Choroid plexus epithelial cell (primary cell): ENCODE results near the gene IL4R.
"Not testable (repeated sequence)": the region's sequence is repeated elsewhere in the genome, so short reads cannot be mapped to it uniquely, and the experiment has no call there.

Experiments used
- DNase-seq: peaks from one replicate; pipeline ENCODE4 v3.0.0-alpha.2; 2010; ENCODE audit warnings: low read depth
- H3K4me3 ChIP-seq: 2 replicates; pipeline ENCODE4 v1.5.1; 2011; ENCODE audit warnings: low read depth, mild to moderate bottlenecking, control low read depth, low read length, moderate library complexity
- TF ChIP-seq, protein P1 (sequence below): conservative IDR thresholded peaks from 2 replicates; pipeline ENCODE4 v1.5.1; 2011; ENCODE audit warnings: low read depth, mild to moderate bottlenecking, control low read depth, inconsistent platforms, low read length, moderate library complexity

The IL4R gene

DNA sequence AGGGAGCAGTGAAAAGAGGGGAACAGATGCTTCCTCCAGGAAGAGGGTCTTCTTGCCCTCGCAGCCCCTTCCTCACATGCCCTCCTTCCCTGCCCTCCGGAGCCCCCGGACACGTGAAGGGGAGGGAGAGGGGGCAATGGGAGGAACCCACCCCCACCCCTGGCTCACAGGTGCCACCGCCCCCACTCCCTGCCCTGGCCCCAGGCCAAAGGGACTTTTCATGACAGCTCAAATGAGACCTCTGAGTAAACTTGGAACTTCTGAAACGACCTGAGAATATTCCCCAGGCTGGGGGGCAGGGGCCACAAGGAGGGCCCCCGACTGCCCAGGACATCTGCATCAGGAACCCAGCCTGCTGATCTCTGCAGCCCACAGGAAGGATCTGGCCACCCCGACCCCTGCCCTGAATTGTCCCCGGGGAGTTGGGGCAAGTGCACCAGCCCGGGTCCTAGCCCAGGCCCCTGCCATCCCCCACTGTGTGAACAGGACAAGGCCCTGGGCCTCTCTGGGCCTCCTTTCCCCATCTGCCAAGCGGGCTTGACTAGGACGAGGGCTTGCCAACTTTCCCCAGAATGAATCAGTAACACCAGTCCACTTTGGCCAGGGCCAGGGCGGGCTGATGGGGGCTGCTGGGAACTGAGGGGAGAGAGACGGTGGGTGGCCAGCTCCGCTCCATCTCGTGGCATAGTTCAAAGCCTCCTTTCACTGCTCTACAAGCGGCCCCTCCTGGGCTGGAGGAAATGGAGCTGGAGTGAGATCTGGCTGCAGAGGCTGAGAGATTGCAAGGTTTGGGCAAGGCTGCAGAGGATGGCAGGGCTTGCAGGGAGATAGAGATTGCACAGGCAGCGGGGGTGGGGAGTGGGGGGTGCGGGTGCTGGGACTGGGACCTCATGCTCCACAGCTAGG, 92.0 kb downstream of the IL4R start:
- H3K4me3 ChIP-seq = no peak overlapping the region
- no peak for DNase-seq
- TF ChIP-seq, protein P1, sequence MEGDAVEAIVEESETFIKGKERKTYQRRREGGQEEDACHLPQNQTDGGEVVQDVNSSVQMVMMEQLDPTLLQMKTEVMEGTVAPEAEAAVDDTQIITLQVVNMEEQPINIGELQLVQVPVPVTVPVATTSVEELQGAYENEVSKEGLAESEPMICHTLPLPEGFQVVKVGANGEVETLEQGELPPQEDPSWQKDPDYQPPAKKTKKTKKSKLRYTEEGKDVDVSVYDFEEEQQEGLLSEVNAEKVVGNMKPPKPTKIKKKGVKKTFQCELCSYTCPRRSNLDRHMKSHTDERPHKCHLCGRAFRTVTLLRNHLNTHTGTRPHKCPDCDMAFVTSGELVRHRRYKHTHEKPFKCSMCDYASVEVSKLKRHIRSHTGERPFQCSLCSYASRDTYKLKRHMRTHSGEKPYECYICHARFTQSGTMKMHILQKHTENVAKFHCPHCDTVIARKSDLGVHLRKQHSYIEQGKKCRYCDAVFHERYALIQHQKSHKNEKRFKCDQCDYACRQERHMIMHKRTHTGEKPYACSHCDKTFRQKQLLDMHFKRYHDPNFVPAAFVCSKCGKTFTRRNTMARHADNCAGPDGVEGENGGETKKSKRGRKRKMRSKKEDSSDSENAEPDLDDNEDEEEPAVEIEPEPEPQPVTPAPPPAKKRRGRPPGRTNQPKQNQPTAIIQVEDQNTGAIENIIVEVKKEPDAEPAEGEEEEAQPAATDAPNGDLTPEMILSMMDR = no peak

DNA sequence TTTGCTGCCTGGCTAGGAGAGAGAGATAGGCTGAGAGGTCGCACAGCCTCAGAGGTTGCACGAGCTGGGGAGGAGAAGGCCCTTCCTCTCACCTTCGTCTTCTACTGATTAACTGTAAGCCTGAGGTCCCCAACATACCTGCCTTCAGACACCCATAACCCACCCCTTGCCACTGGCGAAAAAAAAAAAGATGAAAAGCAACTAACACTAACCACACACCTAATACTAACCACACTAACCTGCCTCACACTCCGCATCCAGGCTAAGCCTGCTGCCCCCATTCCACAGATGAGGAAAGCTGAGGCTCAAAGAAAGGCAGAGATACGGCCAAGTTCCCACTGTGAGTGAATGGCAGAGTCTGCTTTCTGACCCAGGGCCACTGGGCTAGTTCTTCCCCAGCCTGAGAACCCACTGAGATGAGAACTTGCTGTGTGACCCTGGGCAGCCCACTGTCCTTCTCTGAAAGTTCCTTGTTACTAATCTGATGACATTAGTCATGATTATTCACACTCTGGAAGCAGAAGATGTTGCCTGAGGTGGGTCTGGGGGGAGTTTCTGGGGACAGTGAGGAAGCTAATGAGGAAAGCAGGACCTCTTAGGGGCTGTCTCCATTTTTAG, 92.8 kb downstream of the IL4R start:
- TF ChIP-seq, protein P1 = no peak
- H3K4me3 ChIP-seq = no peak overlapping the region
- no peak for DNase-seq

DNA sequence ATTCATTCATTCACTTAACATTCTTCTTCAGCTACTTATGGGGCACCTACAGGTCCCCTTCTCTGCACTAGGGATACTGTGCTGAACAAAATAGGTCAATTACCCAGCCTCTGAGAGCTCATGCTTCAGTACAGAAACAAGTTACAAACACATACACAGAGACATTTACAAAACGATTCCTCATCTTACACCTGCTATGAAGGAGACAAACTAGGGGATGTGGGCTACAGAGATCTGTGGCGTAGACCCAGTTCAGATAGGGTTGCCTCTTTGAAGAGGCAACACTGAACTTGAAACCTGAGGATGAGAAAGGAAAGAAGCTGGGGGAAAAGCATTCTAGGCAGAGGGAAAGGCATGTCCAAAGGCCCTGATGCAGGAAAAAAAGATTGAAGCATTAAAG, 93.4 kb downstream of the IL4R start:
- no peak for DNase-seq
- no peak overlapping the region for H3K4me3 ChIP-seq
- TF ChIP-seq, protein P1 = no peak

DNA sequence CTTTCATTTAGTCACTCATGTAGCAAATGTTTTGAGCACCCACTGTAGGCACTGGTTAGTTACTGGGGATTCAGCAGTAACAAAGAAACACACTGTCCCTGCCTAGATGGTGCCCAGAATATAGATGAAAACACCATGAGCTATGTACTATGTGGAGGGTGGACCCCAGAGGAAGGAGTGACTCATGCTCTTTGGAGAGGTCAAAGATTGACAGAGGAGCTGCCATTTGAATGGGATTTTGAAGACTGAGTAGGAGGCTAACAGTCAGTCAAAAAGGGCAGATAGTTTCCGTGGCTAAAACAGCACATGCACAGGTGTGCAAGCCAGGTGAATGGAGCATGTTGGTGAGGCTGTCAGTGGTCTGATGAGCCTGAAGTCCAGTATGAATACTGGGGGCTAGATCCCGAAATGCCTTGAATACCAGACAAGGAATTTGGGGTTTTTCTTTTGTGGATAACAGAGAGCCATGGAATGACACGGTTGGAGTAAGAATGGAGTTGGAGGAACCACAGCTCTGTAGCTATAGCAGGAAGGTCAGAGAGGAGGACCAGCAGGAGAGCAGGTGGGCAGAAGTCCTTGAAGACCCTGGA, 94.3 kb downstream of the IL4R start:
- TF ChIP-seq, protein P1 = no peak
- no peak overlapping the region for H3K4me3 ChIP-seq
- peak; percentile 74 for DNase-seq

DNA sequence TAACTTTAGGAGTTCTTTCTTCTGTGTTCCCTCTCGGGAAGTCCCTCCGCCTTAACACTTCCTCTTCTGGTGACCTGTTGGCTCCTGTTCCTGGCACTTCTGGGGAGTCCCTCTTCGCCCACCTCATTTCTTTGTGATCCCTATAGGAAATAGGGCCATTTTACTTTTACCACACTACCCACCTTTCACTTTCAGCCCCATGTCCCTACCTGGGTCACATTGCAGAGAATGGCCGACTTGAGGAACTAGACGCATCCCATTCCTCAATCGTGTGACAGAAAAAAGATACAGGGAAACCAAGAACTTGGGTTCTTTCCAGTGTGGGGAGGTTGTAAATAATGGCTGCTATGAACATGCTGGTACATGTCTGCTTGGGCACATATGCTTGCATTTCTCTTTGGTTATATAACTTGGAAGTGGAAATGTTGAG, 94.8 kb downstream of the IL4R start:
- TF ChIP-seq, protein P1 = no peak
- no peak overlapping the region for H3K4me3 ChIP-seq
- DNase-seq = no peak

DNA sequence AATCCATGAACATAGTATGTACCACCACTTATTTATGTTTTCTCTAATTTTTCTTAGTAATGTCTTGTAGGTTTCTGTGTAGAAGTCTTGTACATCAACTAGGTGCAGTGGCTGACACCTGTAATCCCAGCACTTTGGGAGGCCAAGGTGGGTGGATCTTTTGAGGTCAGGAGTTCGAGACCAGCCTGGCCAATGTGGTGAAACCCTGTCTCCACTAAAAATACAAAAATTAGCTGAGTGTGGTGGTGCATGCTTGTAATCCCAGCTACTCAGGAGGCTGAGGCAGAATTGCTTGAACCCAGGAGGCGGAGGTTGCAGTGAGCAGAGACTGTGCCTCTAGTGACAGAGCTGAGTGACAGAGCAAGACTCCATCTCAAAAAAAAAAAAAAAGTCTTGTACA, 96.2 kb downstream of the IL4R start:
- DNase-seq, H3K4me3 ChIP-seq: not testable (repeated sequence)

DNA sequence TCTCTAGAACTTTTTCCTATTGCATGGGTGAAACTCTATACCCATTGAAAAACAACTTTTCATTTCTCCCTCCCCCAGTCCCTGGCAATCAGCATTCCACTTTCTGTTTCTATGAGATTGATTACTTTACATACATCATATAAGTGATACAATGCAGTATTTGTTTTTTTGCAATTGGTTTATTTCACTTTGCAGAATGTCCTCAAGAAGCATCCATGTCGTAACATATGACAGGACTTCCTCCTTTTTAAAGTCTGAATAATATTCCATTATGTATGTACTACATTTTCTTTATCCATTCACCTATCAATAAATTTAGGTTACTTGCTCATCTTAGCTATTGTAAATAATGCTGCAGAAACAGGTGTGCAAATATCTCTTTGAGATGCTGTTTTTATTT, 97.0 kb downstream of the IL4R start:
- H3K4me3 ChIP-seq = no peak overlapping the region
- DNase-seq = no peak
- TF ChIP-seq, protein P1 = no peak
